ENCODE measurements around the gene PTPRCAP. TPM values are rescaled to one million over a fixed set of nuclear protein-coding genes. Genes with fewer than 3 reads are reported as not detected.
A peak's percentile ranks its signal among the peaks of the same experiment; 100 is the strongest.

Gene PTPRCAP
- total and polyA plus RNA-seq, 2 experiments from 2014 or later: 3.3 to 3.5 TPM

DNA sequence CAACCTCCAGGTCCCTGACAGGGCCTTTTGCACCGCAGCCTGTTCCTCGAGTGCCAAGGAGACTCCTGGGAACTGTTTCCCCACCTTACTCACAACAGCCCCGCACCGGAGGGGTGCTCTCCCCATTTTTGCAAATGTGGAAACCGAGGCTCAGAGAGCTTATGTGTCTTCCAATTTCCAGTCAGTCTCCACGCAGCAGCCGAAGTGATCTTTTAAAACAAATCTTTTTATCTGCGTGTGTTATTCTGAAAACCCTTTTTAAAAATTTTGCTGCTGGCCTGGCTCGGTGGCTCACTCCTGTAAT, 32.0 kb upstream of the PTPRCAP start:
- no peak for DNase-seq (ENCODE audit: low spot score)
- peak overlapping the region; percentile 92 for H3K4me3 ChIP-seq
- Mint-ChIP-seq H3K4me1 (peaks cover 10% of the 10 kb centered on the region), H3K4me3 (peak overlapping the region; percentile 70), H3K27me3 (ENCODE audit: insufficient read depth, low read depth, poor library complexity) (peaks cover 17% of the 10 kb centered on the region), H3K27ac (no peak overlapping the region), H3K9me3 (no peaks in the 10 kb centered on the region), H3K36me3 (ENCODE audit: low read depth) (no peaks in the 10 kb centered on the region; the same call in 2 of the 3 replicates)
- H4K20me1 ChIP-seq (replicated peaks; ENCODE audit: insufficient read depth): no peaks in the 10 kb centered on the region
- H3K27me3 ChIP-seq (ENCODE audit: insufficient read depth): no peaks in the 10 kb centered on the region
- H3K4me2 ChIP-seq: peak overlapping the region; percentile 81
- H3F3A ChIP-seq (replicated peaks; ENCODE audit: low read depth): no peaks in the 10 kb centered on the region
- H2AFZ ChIP-seq: peak overlapping the region; percentile 99
- H3K79me2 ChIP-seq (replicated peaks; ENCODE audit: insufficient read depth): peaks cover 9% of the 10 kb centered on the region; the same call in 1 of the 2 replicates
- ATAC-seq: no peak
- H3K9me2 ChIP-seq (ENCODE audit: insufficient read depth): no peaks in the 10 kb centered on the region
- peaks cover 9% of the 10 kb centered on the region; the same call in 1 of the 2 replicates for H3K4me1 ChIP-seq (ENCODE audit: insufficient read depth)
- H3K27ac ChIP-seq (ENCODE audit: low read depth): no peak overlapping the region; the same call in 1 of the 2 replicates
- TF ChIP-seq STAT1 (IDR thresholded peaks at IDR 0.05; ENCODE audit: unreplicated experiment) (no peak), JUNB (IDR thresholded peaks at IDR 0.05; ENCODE audit: unreplicated experiment) (no peak), NANOG (IDR thresholded peaks at IDR 0.05; ENCODE audit: borderline replicate concordance) (no peak), ZNF331 (CRISPR knock-in tag; IDR thresholded peaks at IDR 0.05; ENCODE audit: low read depth) (no peak), POLR2AphosphoS5 (IDR thresholded peaks at IDR 0.05; ENCODE audit: low read depth) (no peak), CREB1 (CRISPR knock-in tag; IDR thresholded peaks at IDR 0.05; ENCODE audit: low read depth) (no peak), EZH2phosphoT487 (IDR thresholded peaks at IDR 0.05; ENCODE audit: unreplicated experiment) (no peak), EZH2 (IDR thresholded peaks at IDR 0.05; ENCODE audit: low read depth, unreplicated experiment) (no peak), ZNF114 (CRISPR knock-in tag; IDR thresholded peaks at IDR 0.05) (no peak)
- TF ChIP-seq, protein P1, sequence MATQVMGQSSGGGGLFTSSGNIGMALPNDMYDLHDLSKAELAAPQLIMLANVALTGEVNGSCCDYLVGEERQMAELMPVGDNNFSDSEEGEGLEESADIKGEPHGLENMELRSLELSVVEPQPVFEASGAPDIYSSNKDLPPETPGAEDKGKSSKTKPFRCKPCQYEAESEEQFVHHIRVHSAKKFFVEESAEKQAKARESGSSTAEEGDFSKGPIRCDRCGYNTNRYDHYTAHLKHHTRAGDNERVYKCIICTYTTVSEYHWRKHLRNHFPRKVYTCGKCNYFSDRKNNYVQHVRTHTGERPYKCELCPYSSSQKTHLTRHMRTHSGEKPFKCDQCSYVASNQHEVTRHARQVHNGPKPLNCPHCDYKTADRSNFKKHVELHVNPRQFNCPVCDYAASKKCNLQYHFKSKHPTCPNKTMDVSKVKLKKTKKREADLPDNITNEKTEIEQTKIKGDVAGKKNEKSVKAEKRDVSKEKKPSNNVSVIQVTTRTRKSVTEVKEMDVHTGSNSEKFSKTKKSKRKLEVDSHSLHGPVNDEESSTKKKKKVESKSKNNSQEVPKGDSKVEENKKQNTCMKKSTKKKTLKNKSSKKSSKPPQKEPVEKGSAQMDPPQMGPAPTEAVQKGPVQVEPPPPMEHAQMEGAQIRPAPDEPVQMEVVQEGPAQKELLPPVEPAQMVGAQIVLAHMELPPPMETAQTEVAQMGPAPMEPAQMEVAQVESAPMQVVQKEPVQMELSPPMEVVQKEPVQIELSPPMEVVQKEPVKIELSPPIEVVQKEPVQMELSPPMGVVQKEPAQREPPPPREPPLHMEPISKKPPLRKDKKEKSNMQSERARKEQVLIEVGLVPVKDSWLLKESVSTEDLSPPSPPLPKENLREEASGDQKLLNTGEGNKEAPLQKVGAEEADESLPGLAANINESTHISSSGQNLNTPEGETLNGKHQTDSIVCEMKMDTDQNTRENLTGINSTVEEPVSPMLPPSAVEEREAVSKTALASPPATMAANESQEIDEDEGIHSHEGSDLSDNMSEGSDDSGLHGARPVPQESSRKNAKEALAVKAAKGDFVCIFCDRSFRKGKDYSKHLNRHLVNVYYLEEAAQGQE (IDR thresholded peaks at IDR 0.05; ENCODE audit: unreplicated experiment): no peak
- TF ChIP-seq, protein P2, sequence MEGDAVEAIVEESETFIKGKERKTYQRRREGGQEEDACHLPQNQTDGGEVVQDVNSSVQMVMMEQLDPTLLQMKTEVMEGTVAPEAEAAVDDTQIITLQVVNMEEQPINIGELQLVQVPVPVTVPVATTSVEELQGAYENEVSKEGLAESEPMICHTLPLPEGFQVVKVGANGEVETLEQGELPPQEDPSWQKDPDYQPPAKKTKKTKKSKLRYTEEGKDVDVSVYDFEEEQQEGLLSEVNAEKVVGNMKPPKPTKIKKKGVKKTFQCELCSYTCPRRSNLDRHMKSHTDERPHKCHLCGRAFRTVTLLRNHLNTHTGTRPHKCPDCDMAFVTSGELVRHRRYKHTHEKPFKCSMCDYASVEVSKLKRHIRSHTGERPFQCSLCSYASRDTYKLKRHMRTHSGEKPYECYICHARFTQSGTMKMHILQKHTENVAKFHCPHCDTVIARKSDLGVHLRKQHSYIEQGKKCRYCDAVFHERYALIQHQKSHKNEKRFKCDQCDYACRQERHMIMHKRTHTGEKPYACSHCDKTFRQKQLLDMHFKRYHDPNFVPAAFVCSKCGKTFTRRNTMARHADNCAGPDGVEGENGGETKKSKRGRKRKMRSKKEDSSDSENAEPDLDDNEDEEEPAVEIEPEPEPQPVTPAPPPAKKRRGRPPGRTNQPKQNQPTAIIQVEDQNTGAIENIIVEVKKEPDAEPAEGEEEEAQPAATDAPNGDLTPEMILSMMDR (conservative IDR thresholded peaks at IDR 0.05; ENCODE audit: low read depth in 2 of 2): no peak
- TF ChIP-seq, protein P3, sequence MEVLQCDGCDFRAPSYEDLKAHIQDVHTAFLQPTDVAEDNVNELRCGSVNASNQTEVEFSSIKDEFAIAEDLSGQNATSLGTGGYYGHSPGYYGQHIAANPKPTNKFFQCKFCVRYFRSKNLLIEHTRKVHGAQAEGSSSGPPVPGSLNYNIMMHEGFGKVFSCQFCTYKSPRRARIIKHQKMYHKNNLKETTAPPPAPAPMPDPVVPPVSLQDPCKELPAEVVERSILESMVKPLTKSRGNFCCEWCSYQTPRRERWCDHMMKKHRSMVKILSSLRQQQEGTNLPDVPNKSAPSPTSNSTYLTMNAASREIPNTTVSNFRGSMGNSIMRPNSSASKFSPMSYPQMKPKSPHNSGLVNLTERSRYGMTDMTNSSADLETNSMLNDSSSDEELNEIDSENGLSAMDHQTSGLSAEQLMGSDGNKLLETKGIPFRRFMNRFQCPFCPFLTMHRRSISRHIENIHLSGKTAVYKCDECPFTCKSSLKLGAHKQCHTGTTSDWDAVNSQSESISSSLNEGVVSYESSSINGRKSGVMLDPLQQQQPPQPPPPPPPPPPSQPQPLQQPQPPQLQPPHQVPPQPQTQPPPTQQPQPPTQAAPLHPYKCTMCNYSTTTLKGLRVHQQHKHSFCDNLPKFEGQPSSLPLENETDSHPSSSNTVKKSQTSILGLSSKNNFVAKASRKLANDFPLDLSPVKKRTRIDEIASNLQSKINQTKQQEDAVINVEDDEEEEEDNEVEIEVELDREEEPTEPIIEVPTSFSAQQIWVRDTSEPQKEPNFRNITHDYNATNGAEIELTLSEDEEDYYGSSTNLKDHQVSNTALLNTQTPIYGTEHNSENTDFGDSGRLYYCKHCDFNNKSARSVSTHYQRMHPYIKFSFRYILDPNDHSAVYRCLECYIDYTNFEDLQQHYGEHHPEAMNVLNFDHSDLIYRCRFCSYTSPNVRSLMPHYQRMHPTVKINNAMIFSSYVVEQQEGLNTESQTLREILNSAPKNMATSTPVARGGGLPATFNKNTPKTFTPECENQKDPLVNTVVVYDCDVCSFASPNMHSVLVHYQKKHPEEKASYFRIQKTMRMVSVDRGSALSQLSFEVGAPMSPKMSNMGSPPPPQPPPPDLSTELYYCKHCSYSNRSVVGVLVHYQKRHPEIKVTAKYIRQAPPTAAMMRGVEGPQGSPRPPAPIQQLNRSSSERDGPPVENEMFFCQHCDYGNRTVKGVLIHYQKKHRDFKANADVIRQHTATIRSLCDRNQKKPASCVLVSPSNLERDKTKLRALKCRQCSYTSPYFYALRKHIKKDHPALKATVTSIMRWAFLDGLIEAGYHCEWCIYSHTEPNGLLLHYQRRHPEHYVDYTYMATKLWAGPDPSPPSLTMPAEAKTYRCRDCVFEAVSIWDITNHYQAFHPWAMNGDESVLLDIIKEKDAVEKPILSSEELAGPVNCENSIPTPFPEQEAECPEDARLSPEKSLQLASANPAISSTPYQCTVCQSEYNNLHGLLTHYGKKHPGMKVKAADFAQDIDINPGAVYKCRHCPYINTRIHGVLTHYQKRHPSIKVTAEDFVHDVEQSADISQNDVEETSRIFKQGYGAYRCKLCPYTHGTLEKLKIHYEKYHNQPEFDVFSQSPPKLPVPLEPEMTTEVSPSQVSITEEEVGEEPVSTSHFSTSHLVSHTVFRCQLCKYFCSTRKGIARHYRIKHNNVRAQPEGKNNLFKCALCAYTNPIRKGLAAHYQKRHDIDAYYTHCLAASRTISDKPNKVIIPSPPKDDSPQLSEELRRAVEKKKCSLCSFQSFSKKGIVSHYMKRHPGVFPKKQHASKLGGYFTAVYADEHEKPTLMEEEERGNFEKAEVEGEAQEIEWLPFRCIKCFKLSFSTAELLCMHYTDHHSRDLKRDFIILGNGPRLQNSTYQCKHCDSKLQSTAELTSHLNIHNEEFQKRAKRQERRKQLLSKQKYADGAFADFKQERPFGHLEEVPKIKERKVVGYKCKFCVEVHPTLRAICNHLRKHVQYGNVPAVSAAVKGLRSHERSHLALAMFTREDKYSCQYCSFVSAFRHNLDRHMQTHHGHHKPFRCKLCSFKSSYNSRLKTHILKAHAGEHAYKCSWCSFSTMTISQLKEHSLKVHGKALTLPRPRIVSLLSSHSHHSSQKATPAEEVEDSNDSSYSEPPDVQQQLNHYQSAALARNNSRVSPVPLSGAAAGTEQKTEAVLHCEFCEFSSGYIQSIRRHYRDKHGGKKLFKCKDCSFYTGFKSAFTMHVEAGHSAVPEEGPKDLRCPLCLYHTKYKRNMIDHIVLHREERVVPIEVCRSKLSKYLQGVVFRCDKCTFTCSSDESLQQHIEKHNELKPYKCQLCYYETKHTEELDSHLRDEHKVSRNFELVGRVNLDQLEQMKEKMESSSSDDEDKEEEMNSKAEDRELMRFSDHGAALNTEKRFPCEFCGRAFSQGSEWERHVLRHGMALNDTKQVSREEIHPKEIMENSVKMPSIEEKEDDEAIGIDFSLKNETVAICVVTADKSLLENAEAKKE (CRISPR knock-in tag; IDR thresholded peaks at IDR 0.05): no peak
- TF ChIP-seq, protein P4, sequence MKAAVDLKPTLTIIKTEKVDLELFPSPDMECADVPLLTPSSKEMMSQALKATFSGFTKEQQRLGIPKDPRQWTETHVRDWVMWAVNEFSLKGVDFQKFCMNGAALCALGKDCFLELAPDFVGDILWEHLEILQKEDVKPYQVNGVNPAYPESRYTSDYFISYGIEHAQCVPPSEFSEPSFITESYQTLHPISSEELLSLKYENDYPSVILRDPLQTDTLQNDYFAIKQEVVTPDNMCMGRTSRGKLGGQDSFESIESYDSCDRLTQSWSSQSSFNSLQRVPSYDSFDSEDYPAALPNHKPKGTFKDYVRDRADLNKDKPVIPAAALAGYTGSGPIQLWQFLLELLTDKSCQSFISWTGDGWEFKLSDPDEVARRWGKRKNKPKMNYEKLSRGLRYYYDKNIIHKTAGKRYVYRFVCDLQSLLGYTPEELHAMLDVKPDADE (IDR thresholded peaks at IDR 0.05): no peak
- H3K36me3 ChIP-seq (ENCODE audit: insufficient read depth): no peaks in the 10 kb centered on the region
